Stimulated activated naive CD8-positive, alpha-beta T cell treated with anti-CD3 and anti-CD28 coated beads, Interleukin-15, Interleukin-2, amounts not matched to agents 100 U/mL and 50 U/mL, for 24 hours (primary cell): ENCODE results near the gene P4HA1.
"Not testable (repeated sequence)": the region's sequence is repeated elsewhere in the genome, so short reads cannot be mapped to it uniquely, and the experiment has no call there.

Source experiments
- ATAC-seq: fragments of 150-1000 bp; cut with Tn5 transposase; one replicate; pipeline ENCODE4 v1.10.0; 2021
- DNase-seq: peaks from one replicate; pipeline ENCODE4 v3.0.0; 2021

Gene P4HA1

DNA sequence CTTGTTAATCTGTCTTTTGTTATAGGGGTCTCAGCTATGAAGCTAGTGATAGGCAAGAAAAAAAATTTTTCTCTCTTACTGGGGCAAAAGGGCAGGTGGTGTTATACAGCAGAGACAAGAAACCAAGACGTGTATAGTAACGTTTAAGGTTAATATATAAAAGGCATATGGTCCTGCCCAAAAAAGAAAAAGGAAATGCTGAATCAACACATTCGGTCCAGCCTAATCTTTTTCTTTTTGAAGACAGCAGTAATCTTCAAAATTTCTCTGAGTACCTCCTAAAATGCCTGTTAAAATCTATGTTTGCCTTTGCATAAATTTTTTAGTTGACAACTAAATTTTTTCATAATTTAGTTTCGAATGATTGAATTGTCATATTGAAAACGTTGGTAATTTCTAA is 54.5 kb downstream of the P4HA1 start:
- DNase-seq (no peak), ATAC-seq (no peak)

- DNase-seq (no peak), ATAC-seq (no peak)
Observed at GRCh38 chr10:73039635-73040034, 57.0 kb downstream of the P4HA1 start.

- ATAC-seq, DNase-seq: not testable (repeated sequence)
Observed at GRCh38 chr10:73036285-73036684, 60.4 kb downstream of the P4HA1 start.

GRCh38 chr10:73032536-73032935 is 64.1 kb downstream of the P4HA1 start:
- DNase-seq (no peak), ATAC-seq (no peak)

- not testable (repeated sequence) for DNase-seq, ATAC-seq
Observed at GRCh38 chr10:73026623-73027022, 70.0 kb downstream of the P4HA1 start.

GRCh38 chr10:73023455-73024070 is 73.1 kb downstream of the P4HA1 start:
- ATAC-seq, DNase-seq: not testable (repeated sequence)

DNA sequence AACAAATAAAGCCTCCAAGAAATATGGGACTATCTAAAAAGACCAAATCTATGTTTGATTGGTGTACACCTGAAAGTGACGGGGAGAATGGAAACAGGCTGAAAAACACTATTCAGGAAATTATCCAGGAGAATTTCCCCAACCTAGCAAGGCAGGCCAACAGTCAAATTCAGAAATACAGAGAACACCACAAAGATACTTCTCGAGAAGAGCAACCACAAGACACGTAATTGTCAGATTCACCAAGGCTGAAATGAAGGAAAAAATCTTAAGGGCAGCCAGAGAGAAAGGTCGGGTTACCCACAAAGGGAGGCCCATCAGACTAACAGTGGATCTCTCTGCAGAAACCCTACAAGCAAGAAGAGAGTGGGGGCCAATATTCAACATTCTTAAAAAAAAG is 73.7 kb downstream of the P4HA1 start:
- DNase-seq = not testable (repeated sequence)

DNA sequence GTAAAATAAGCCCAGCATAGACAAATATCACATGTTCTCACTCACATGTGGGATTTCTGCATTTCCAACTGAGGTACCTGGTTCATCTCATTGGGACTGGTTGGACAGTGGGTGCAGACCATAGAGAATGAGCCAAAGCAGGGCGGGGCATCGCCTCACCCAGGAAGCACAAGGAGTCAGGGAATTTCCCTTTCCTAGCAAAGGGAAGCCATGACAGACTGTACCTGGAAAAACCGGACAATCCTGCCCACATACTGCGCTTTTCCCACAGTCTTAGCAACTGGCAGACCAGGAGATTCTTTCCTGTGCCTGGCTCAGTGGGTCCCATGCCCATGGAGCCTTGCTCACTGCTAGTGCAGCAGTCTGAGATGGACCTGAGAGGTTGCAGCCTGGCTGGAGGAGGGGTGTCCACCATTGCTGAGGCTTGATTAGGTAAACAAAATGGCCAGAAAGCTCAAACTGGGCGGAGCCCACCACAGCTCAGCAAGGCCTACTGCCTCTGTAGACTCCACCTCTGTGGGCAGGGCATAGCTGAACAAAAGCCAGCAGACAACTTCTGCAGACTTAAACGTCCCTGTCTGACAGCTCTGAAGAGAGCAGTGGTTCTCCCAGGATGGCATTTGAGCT is 75.0 kb downstream of the P4HA1 start:
- ATAC-seq, DNase-seq: not testable (repeated sequence)

More for the DNA sequence above, 73.7 kb downstream of the P4HA1 start:
- not testable (repeated sequence) for ATAC-seq

GRCh38 chr10:73021050-73021449 is 75.6 kb downstream of the P4HA1 start:
- ATAC-seq (no peak), DNase-seq (no peak)

- ATAC-seq (no peak), DNase-seq (no peak)
Observed at GRCh38 chr10:73019100-73019499, 77.6 kb downstream of the P4HA1 start.

DNA sequence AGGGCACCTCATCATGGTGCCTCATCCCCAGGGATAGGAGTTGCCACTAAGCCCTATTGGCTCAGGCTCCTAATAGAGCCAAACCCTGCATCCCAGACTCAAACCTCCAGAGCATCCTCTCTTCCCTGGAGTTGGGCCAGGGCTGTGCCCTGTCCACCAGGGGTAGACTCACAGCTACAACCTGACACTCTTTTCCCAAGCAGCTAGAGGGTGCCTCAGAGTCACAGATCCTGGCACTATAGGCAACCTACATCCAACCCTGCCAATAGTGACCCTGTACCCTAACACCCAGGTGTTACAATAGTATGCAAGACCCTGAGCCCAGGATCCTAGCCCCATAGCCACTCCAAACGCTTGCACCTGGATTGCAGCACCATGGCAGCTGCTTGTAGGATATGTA is 78.0 kb downstream of the P4HA1 start:
- no peak for DNase-seq
- no peak for ATAC-seq

DNA sequence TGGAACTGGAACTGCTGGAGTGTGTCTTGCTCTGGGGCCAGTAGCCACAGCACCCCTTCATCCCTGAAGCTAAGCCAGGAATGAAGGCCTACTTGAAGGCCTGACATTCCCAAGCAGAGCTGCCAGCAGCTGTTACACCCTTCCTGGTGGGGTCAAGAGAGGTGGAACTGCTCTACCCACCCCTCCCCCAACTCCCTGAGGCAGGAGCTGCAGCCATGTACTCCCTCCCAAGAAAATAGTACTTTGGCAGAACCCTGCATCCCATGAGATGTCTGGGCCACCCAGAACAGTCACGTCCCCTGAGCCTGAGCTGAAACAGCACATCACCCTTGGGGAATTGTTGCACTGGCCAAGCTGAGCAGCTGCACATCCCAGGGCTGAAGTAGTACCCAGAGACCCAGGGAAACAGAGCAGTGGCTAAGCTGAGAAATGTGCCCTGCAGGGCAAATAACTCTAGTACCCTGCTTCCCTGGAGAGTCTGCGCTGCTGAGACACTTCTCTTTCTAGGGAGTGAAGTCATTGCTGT is 78.6 kb downstream of the P4HA1 start:
- peak; percentile 23 for ATAC-seq
- no peak for DNase-seq

DNA sequence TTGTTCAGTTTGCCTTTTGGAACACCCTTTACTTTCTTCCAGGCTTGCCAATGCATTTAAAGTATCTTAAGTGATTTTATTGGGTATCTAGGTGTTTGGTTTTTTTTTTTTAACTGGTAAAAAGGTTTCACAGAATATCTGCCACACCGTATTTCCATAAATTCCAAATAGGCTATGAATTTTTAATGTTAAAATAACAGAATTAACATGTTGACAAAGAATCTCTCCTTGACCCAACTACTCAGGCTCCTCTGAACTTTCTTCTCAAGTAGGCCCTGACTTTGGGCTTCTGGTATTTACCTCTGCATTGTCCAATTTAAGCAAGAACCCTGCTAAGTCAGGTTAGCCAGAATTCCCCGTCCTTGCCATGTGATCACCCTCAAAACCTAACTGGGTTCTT is 80.9 kb downstream of the P4HA1 start:
- no peak for ATAC-seq
- no peak for DNase-seq

DNA sequence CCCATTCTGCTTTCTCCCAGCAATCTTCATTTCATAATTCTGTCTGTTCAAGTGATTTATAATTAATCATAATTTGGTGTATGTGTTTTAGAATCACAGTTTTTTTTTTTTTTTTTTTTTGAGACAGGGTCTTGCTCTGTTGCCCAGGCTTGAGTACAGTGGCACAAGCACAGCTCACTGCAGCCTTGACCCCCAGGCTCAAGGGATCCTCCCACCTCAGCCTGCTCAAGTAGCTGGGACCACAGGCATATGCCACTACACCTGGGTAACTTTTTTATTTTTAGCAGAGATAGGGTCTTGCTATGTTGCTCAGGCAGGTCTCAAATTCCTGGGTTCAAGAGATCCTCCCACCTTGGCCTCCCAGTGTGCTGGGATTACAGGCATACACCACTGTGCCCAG is 92.8 kb downstream of the P4HA1 start:
- DNase-seq (no peak), ATAC-seq (no peak)

DNA sequence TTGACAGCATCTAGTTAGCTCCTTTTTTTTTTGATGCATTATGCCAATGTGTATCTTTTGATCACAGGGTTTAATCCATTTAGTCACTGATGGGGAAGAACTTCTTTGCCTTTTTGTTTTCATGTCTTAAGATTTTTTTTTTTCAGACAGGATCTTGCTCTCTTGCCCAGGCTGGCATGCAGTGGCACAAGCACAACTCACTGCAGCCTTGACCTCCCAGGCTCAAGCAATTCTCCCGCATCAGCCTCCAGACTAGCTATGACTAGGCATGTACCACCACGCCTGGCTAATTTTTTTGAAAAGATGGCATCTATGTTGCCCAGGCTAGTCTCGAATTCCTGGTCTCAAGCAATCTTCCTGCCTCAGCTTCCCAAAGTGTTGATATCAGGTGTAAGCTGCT is 95.7 kb downstream of the P4HA1 start:
- ATAC-seq (no peak), DNase-seq (no peak)

- DNase-seq = no peak
- no peak for ATAC-seq
Observed at GRCh38 chr10:72997099-72997498, 99.6 kb downstream of the P4HA1 start.

- not testable (repeated sequence) for ATAC-seq, DNase-seq
Observed at GRCh38 chr10:72995459-72995858, 101.2 kb downstream of the P4HA1 start.

- DNase-seq, ATAC-seq: not testable (repeated sequence)
Observed at GRCh38 chr10:72989771-72990170, 106.9 kb downstream of the P4HA1 start.

- not testable (repeated sequence) for DNase-seq, ATAC-seq
Observed at GRCh38 chr10:72984618-72985017, 112.0 kb downstream of the P4HA1 start.

GRCh38 chr10:72981882-72982529 is 114.7 kb downstream of the P4HA1 start:
- no peak for ATAC-seq
- DNase-seq = no peak

- ATAC-seq = no peak
- no peak for DNase-seq
Observed at GRCh38 chr10:72981028-72981881, 115.4 kb downstream of the P4HA1 start.

GRCh38 chr10:72980348-72980747 is 116.3 kb downstream of the P4HA1 start:
- DNase-seq = no peak
- no peak for ATAC-seq
